Activated CD4-positive, CD25-positive, alpha-beta regulatory T cell treated with anti-CD3 and anti-CD28 coated beads, Interleukin-2, amount 50 U/mL, for 16 hours (primary cell): Measurements from ENCODE around the gene BLOC1S3.

Experiments
- DNase-seq: peaks from one replicate; pipeline ENCODE4 v3.0.0-alpha.2; 2020; ENCODE audit warnings: low read depth, low spot score

The BLOC1S3 gene

DNA sequence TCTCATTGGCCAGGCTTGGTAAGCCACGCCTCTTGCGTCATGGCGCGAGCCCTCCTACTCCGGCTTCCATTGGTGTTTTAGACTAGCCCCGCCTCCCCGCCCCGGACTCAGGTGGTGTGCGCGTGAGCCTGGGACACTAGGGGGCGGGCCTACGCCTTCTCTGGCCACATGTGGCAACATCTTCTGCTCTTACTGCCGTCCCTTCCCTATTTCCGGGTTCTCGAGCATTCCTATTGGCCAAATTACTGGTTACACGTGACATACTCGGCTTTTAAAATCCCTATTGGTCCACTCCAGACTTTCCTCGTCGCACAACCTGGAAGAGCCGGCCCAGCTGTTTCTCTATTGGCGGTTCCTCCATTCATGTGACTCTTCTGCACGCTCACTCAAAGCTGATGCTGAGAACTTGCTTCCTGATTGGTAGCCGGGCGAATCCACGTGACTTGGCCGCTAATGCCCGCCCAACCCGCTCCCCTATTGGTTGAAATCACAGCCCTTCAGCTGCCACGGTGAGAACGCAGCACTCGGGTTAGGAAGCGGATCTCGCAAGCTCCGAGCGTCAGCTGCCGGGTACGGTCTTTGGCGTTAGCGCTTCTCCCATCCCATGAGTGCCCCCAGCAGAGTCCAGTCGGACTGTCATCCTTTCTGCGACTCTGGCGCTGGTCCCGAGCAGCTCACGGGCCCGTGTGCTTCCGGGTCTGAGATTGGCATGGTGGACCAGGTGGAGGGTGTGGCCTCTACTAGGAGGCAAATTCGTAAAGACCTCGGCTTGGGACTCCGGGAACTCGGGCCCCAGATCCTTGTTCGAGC is at the start of gene BLOC1S3:
BLOC1S3 (plus strand) TSS at position 523 of the 810 bp plus-strand sequence. CDS start 513 bp downstream, outside the sequence.
- peak; percentile 99 for DNase-seq

- DNase-seq = no peak
Observed at GRCh38 chr19:45128806-45129205, 49.8 kb upstream of the BLOC1S3 start.

- DNase-seq = no peak
Observed at GRCh38 chr19:45130236-45130635, 48.3 kb upstream of the BLOC1S3 start.

GRCh38 chr19:45130888-45131615 is 47.5 kb upstream of the BLOC1S3 start:
- no peak for DNase-seq

- DNase-seq = no peak
Observed at GRCh38 chr19:45133661-45134060, 44.9 kb upstream of the BLOC1S3 start.

- no peak for DNase-seq
Observed at GRCh38 chr19:45135176-45135885, 43.3 kb upstream of the BLOC1S3 start.

DNA sequence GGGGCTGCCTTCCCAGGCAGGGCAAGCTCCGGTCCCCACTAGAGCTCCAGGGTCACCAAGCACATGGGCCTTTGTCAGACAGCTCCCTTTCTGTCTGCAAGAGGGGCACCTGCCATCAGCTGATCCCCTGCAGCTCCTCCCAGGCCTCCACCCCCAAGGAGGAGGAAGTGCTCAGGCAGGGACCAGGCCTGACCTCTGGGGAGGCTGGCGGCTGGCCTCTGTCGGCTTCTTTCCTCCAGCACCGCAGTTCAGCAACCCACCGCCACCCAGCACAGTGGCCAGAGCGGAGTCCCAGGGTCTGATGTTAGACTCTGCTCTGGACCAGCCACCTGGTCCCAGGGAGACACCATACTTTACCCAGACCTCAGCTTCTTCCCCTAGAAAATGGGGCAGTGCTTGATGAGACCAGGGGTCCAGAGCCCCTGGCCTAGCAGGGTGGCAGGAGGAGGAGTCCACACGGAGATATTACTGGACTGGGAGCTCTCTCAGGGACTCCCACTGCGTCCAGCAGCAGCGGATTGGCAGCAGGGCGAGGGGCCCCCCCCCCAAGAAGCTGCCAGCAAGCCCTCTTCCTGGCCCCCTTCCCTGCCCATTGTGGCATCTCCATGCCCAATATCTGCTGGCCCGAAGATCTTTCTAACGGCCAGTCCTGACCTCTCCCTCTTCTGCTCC is 41.9 kb upstream of the BLOC1S3 start:
- DNase-seq = no peak

DNA sequence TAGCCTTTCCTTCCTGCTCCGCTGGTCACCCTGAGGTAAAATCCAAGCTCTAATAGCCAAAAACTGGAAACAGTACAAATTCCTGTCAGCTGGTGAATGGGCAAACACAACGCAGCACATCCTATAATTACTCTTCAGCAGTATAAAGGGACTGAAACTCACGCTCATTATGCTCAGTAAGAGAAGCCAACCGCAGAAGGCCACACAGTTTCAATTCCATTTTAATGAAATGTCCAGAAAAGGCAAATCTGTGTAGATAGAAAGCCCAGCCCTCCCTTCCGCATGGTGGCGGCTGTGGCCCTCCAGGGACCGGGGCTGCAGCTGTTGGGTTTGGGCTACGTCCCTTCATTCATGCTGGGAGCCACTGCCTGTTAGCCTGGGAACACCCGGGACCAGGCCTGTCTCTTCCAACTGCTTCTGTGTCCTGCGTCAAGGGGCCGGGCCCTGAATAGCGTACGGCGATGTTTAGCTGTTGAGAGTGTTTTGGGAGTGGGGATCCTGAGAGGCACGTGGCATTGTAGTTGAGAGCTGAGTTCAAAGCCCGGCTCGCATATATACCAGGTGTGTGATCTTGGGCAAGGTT is 41.3 kb upstream of the BLOC1S3 start:
- no peak for DNase-seq

DNA sequence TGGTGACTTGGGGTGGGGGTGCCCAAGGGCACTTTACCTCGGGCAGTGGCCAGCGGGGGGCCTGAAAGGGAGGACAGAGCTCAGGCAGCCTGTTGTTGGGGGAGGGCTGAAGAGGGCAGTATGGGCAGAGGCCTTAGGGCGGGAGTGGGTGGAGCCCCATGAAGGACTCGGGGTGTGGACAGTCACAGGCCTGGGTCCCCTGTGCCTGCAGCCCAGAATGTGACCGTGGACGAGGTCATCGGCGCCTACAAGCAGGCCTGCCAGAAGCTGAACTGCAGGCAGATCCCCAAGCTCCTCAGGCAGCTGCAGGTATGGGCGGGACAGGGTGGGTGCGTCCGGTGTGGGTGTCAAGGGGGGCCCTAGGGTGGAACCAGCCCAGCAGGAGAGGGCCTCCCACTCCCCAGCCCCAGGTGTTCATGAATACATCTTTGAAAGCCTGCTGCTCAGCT is 40.3 kb upstream of the BLOC1S3 start:
- DNase-seq = no peak

- no peak for DNase-seq
Observed at GRCh38 chr19:45139286-45140143, 39.1 kb upstream of the BLOC1S3 start.

DNA sequence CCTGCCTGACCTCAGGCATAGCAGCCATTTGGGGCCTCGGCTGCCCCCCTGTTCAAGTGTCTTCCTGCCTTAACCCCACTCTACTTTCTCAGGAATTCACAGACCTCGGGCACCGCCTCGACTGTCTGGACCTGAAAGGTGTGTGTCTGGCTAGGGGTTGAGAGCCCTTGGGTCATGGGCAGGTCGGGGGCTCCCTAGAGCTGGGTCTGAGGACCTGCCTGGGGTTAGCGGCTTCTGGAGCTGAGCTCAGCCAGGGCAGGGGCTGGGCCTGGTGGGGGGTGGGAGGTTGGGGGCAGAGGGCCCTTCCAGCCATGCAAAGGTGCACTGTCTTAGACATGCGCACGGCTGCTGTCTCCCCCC is 38.5 kb upstream of the BLOC1S3 start:
- no peak for DNase-seq

DNA sequence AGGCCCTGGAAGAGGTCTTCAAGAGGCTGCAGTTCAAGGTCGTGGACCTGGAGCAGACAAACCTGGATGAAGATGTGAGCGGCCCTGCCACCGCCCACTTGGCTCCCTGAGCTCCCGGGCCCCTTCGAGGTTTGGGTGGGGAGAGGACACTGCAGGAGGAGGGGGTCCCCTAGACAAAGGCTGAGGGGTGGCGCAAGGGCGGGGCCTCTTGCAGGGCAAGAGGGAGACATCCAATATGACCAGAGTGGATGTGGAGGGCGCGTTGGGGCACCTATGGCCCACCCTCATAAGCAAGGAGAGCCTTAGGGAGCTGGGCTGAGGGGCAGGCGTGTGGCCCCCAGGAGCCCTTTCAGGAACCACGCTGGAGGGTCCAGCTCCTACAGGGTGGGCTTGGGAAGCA is 38.1 kb upstream of the BLOC1S3 start:
- DNase-seq = no peak

DNA sequence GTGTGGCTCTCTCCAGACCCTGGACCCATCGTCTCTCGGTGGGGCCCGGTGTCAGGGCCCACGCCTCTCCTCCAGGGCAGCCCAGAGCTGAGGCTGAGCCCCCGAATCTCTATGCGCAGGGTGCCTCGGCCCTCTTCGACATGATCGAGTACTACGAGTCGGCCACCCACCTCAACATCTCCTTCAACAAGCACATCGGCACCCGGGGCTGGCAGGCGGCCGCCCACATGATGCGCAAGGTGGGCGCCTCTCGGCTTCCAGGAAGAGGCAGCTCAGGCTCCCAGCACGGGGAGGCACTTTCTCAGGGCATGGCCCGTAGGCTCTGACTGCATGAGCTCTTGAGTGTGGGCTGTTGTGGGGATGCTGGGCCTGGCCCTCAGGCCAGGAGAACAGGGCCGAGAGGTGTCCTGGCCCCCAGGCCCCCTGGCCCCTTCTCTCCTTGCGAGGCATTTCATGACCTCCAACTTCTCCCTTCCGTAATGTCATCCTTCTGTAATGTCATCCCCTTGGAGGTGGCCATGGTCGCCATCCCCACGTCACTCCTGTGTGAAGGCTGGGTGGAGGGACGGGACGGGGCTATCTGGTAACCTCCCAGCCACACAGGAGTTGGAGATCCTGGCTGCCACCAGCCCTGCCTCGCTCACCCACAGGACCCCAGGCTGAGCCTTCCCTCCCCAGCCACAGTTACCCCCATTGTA is 37.2 kb upstream of the BLOC1S3 start:
- no peak for DNase-seq

DNA sequence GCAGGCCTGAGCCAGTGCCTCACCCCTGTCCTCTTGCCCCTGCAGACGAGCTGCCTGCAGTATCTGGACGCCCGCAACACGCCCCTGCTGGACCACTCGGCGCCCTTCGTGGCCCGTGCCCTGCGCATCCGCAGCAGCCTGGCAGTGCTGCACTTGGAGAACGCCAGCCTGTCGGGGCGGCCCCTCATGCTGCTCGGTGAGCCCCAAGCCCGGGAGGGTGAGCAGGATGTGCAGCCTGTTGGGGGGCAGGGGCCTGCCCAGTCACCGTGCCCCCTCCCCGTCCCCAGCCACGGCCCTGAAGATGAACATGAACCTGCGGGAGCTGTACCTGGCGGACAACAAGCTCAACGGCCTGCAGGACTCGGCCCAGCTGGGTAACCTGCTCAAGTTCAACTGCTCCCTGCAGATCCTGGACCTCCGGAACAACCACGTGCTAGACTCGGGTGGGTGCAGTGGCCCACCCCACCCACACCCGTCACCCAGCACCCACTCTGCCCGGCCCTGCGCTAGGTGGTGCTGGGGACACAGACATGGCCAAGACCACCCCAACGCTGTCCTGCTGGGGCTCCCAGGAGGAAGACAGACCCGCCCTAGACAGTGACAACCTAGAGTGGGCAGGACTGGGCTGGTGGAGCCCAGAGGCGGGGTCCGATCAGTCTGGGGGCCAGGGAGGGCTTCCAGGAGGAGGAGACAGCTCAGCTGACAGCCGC is 36.4 kb upstream of the BLOC1S3 start:
- DNase-seq = no peak

- no peak for DNase-seq
Observed at GRCh38 chr19:45142726-45143110, 35.9 kb upstream of the BLOC1S3 start.

DNA sequence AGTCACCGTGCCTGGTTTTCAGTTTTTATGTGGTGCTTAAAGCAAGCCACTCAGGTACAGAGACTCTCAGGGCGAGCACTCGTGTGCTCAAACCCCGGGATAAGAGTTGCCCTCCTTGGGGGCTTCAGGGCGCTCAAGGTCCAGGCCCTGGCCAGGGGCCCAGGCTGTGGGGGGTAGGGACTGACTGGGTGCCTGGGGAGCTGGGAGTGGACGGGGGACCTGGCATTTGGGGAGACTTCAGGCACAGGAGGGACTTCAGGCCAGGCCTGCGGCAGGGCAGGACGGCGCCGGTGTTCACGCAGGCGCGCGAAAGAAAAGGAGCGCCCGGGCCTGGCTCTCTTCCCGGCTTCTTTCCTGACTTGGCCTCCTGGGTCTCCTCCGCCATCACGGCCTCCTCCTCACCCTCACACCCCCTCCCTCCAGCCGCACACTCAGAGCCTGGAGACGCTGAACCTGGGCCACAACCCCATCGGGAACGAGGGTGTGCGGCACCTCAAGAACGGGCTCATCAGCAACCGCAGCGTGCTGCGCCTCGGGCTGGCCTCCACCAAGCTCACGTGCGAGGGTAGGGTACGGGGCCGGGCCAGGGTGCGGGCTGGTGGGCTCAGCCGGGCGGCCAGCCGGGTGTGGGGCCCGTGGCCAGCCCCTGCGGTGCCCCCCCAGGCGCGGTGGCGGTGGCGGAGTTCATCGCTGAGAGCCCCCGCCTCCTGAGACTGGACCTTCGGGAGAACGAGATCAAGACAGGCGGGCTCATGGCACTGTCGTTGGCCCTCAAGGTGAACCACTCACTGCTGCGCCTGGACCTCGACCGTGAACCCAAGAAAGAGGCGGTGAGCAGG is 33.9 kb upstream of the BLOC1S3 start:
- no peak for DNase-seq

GRCh38 chr19:45145270-45146189 is 33.1 kb upstream of the BLOC1S3 start:
- no peak for DNase-seq
